AG04450 (cell line): ENCODE results near the gene ZNF326. TPM values are rescaled to one million over a fixed set of nuclear protein-coding genes. Genes with fewer than 3 reads are reported as not detected.
A peak's percentile ranks its signal among the peaks of the same experiment; 100 is the strongest.

Experiments used
- CTCF ChIA-PET: fragments of 300-600, 350-600 bp; formaldehyde crosslinking; extraction: SDS; loops from one replicate; lab custom pipeline; 2022; ENCODE audit warnings: antibody characterized with exemption, inconsistent platforms; lab: Charles Lee
- POLR2A ChIA-PET: fragments of 350-600 bp; formaldehyde crosslinking; extraction: SDS; loops from one replicate; lab custom pipeline; 2021; ENCODE audit warnings: antibody characterized with exemption, inconsistent platforms; lab: Yijun Ruan, JAX
- DNase-seq: peaks from one replicate; pipeline ENCODE4 v3.0.0-alpha.2; 2011; ENCODE audit warnings: low read depth, low spot score
- H3K27ac ChIP-seq: one replicate; pipeline ENCODE4 v1.5.1; 2012; ENCODE audit warnings: low read depth, low read length, control low read depth
- H3K27me3 ChIP-seq: one replicate; pipeline ENCODE4 v1.6.0; 2012; ENCODE audit warnings: low read length; ENCODE audit not compliant: control insufficient read depth, insufficient read depth
- H3K4me3 ChIP-seq: 2 replicates; pipeline ENCODE4 v1.5.1; 2011; ENCODE audit warnings: mild to moderate bottlenecking, low read depth, low read length, control low read depth
- H3K9me3 ChIP-seq: 2 replicates; pipeline ENCODE4 v1.5.1; 2012; ENCODE audit warnings: low read length; ENCODE audit not compliant: control insufficient read depth, insufficient read depth
- CTCF ChIP-seq: IDR thresholded peaks from 2 replicates; pipeline ENCODE4 v1.5.1; 2011; ENCODE audit warnings: low read depth, low read length, control low read depth, inconsistent platforms
- polyA plus RNA-seq: library from polyadenylated mRNA; depleted of rRNA; stranded (reverse); fragments of >200 nt; gene quantifications from 2 replicates; pipeline ENCODE4 v1.2.3, GENCODE V29; 2011

Gene ZNF326
- polyA plus RNA-seq, 1 experiment: 23.3 TPM

GRCh38 chr1:89999628-90000027 lies 4.7 kb downstream of the ZNF326 start:
- POLR2A ChIA-PET: no interaction called here

GRCh38 chr1:90000934-90001676 lies 6.2 kb downstream of the ZNF326 start:
- Histone ChIP-seq H3K4me3 (no peak overlapping the region), H3K9me3 (no peaks in the 10 kb centered on the region), H3K27ac (no peak overlapping the region), H3K27me3 (no peaks in the 10 kb centered on the region)
- DNase-seq: no peak
- POLR2A ChIA-PET: no interaction called here
- CTCF ChIA-PET: interaction anchor here (0.7 kb wide), 1 partner anchor 14 kb away, joined by 4 read pairs; no protein-coding TSS in a partner anchor
- TF ChIP-seq CTCF: no peak

More at GRCh38 chr1:89999628-90000027, 4.7 kb downstream of the ZNF326 start:
- no peak overlapping the region for H3K4me3 ChIP-seq
- H3K9me3 ChIP-seq: no peaks in the 10 kb centered on the region
- no peak for DNase-seq
- no peak for TF ChIP-seq CTCF
- H3K27me3 ChIP-seq: no peaks in the 10 kb centered on the region
- CTCF ChIA-PET: interaction anchor here (1.3 kb wide), 1 partner anchor 12 kb away, joined by 3 read pairs; no protein-coding TSS in a partner anchor
- H3K27ac ChIP-seq: no peak overlapping the region

- no peaks in the 10 kb centered on the region for H3K9me3 ChIP-seq
- ChIA-PET POLR2A (interaction anchor here (0.6 kb wide), 1 partner anchor 64 kb away, joined by 6 read pairs; no protein-coding TSS in a partner anchor), CTCF (interaction anchor here (0.6 to 1.1 kb wide), 2 partner anchors 9 to 430 kb away, joined by 3 read pairs; no protein-coding TSS in a partner anchor)
- H3K27me3 ChIP-seq: no peaks in the 10 kb centered on the region
- H3K27ac ChIP-seq: no peak overlapping the region
- H3K4me3 ChIP-seq: no peak overlapping the region
- TF ChIP-seq CTCF: no peak
- DNase-seq: peak; percentile 13
Observed at GRCh38 chr1:90007979-90008404, 13.1 kb downstream of the ZNF326 start.

- POLR2A ChIA-PET: no interaction called here
- no peak overlapping the region for H3K4me3 ChIP-seq
- no peaks in the 10 kb centered on the region for H3K9me3 ChIP-seq
- CTCF ChIA-PET: no interaction called here
- DNase-seq: no peak
- no peaks in the 10 kb centered on the region for H3K27me3 ChIP-seq
- no peak overlapping the region for H3K27ac ChIP-seq
- no peak for TF ChIP-seq CTCF
Observed at GRCh38 chr1:90012300-90012699, 17.4 kb downstream of the ZNF326 start.

GRCh38 chr1:90023691-90024090 lies 28.8 kb downstream of the ZNF326 start:
- no peak for DNase-seq
- no peaks in the 10 kb centered on the region for H3K9me3 ChIP-seq
- no peak for TF ChIP-seq CTCF
- no peak overlapping the region for H3K4me3 ChIP-seq
- POLR2A ChIA-PET: interaction anchor here (0.6 kb wide), 1 partner anchor 243 kb away, joined by 7 read pairs; no protein-coding TSS in a partner anchor
- H3K27me3 ChIP-seq: no peaks in the 10 kb centered on the region
- no peak overlapping the region for H3K27ac ChIP-seq
- CTCF ChIA-PET: interaction anchor here (0.8 to 1.8 kb wide), 2 partner anchors 22 to 555 kb away, joined by 3 to 9 read pairs; no protein-coding TSS in a partner anchor
